ENCODE measurements around the gene FXR2.

DNA sequence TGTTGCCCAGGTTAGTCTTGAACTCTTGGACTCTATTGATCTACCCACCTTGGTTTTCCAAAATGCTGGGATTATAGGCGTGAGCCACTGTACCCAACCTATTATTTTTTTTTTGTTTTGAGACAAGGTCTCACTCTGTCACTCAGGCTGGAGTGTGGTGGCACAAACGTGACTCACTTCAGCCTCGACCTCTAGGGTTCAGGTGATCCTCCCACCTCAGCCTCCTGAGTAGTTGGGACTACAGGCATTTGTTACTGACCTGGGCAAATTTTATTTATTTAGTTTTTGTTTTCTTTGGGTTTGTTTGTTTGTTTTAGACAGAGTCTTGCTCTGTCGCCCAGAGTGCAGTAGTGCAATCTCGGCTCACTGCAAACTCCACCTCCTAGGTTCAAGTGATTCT, 9.0 kb upstream of the FXR2 start:
- TF ChIP-seq, protein P1, sequence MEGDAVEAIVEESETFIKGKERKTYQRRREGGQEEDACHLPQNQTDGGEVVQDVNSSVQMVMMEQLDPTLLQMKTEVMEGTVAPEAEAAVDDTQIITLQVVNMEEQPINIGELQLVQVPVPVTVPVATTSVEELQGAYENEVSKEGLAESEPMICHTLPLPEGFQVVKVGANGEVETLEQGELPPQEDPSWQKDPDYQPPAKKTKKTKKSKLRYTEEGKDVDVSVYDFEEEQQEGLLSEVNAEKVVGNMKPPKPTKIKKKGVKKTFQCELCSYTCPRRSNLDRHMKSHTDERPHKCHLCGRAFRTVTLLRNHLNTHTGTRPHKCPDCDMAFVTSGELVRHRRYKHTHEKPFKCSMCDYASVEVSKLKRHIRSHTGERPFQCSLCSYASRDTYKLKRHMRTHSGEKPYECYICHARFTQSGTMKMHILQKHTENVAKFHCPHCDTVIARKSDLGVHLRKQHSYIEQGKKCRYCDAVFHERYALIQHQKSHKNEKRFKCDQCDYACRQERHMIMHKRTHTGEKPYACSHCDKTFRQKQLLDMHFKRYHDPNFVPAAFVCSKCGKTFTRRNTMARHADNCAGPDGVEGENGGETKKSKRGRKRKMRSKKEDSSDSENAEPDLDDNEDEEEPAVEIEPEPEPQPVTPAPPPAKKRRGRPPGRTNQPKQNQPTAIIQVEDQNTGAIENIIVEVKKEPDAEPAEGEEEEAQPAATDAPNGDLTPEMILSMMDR (IDR thresholded peaks at IDR 0.05; ENCODE audit: poor library complexity, severe bottlenecking) = no peak
- TF ChIP-seq SMC3 (conservative IDR thresholded peaks at IDR 0.05; ENCODE audit: poor library complexity) = no peak
- TF ChIP-seq EP300 (conservative IDR thresholded peaks at IDR 0.05; ENCODE audit: poor library complexity, severe bottlenecking) = no peak
- TF ChIP-seq POLR2AphosphoS5 (IDR thresholded peaks at IDR 0.05) = no peak

All from neural cell (in vitro differentiated cells).